Measurements from ENCODE around the gene CEP85L. TPM values are rescaled to one million over a fixed set of nuclear protein-coding genes. Genes with fewer than 3 reads are reported as not detected.
A peak's percentile ranks its signal among the peaks of the same experiment; 100 is the strongest.

Gene CEP85L
- total RNA-seq, 1 donor from 2014 or later = 19.3 TPM

DNA sequence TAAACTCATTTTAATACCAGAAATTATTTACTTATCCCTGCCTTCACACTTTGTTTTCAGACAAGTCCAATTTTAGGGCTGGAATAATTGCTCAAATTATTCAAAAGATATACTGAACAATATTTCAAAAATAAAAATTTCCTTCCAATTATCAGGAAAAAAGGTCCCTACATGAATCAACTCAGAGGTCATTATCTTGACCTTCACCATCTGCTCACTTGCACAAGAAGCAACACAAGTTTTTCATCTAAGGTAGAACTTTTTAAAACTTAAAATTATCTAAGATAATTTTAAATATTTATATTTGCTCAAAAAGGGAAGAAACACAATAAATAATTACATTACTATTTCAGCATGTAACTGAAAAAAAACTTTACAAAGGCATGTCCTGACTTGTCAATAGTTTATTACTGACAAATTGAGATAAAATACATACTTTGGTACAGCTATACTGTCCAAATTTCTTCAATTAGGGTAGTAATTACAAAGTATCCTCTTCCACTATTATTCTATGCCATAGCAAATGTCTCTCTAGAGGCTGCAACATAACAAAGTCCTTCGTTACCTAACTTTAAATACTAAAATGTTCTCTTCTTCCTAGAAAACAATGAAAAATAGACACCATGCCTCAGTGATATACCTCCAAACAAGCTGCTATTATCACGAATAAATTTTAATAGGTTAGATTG, 2.4 kb downstream of the CEP85L start:
- H3K27me3 Mint-ChIP-seq (ENCODE audit: low read depth, unreplicated experiment) = no peaks in the 10 kb centered on the region
- H3K9me3 ChIP-seq (ENCODE audit: insufficient read depth, low read depth, low read length) = no peaks in the 10 kb centered on the region
- peak overlapping the region; percentile 28 for H3K27ac ChIP-seq (ENCODE audit: low read depth, low read length)
- peak overlapping the region; percentile 95 for H3K9ac ChIP-seq (ENCODE audit: low read length)
- FAIRE-seq = no peak
- H3K4me1 Mint-ChIP-seq (ENCODE audit: low read depth, unreplicated experiment) = peaks cover 10% of the 10 kb centered on the region
- H2AFZ ChIP-seq (ENCODE audit: low read depth, low read length) = no peak overlapping the region
- no peaks in the 10 kb centered on the region for H3K36me3 ChIP-seq (ENCODE audit: insufficient read depth, low read length)
- TF ChIP-seq EZH2 (IDR thresholded peaks at IDR 0.05; ENCODE audit: insufficient read depth, low read length) = no peak
- TF ChIP-seq, protein P1, sequence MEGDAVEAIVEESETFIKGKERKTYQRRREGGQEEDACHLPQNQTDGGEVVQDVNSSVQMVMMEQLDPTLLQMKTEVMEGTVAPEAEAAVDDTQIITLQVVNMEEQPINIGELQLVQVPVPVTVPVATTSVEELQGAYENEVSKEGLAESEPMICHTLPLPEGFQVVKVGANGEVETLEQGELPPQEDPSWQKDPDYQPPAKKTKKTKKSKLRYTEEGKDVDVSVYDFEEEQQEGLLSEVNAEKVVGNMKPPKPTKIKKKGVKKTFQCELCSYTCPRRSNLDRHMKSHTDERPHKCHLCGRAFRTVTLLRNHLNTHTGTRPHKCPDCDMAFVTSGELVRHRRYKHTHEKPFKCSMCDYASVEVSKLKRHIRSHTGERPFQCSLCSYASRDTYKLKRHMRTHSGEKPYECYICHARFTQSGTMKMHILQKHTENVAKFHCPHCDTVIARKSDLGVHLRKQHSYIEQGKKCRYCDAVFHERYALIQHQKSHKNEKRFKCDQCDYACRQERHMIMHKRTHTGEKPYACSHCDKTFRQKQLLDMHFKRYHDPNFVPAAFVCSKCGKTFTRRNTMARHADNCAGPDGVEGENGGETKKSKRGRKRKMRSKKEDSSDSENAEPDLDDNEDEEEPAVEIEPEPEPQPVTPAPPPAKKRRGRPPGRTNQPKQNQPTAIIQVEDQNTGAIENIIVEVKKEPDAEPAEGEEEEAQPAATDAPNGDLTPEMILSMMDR (IDR thresholded peaks at IDR 0.05; ENCODE audit: insufficient read depth, low read depth, low read length) = no peak
- no peaks in the 10 kb centered on the region for H3K36me3 Mint-ChIP-seq (ENCODE audit: low read depth, unreplicated experiment)
- H3K4me3 Mint-ChIP-seq (ENCODE audit: unreplicated experiment) = peak overlapping the region; percentile 92
- peak overlapping the region; percentile 81 for H3K4me3 ChIP-seq (ENCODE audit: insufficient read depth, low read depth, low read length)
- DNase-seq (ENCODE audit: low read depth) = no peak
- H3K27ac Mint-ChIP-seq (ENCODE audit: unreplicated experiment) = no peak overlapping the region
- H3K27me3 ChIP-seq (ENCODE audit: insufficient read depth, low read length) = no peaks in the 10 kb centered on the region
- H3K4me1 ChIP-seq (ENCODE audit: insufficient read depth, low read length) = peaks cover 6% of the 10 kb centered on the region
- H3K79me2 ChIP-seq (ENCODE audit: insufficient read depth, low read length) = peaks cover 72% of the 10 kb centered on the region
- no peaks in the 10 kb centered on the region for H3K9me3 Mint-ChIP-seq (ENCODE audit: unreplicated experiment)
- peaks cover 33% of the 10 kb centered on the region for H4K20me1 ChIP-seq (ENCODE audit: insufficient read depth, low read length)
- peak overlapping the region; percentile 93 for H3K4me2 ChIP-seq (ENCODE audit: low read length)

DNA sequence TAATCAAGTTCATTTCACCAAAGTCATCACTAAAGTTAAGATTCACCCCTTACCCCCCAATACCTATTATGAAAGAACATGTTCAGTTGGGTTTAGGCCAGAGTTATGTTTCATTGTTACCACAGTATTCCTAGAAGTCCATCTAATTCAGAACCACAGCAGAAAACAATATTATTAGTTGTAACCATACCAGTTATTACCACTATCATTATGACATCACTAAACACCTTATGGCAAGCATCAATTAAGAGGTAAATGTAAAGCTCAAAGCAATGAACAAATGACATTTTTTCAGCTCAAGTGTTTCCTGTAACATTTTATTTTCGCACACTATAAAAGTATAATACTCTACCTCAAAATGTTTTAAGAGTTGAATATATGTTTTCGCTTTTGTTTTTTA, 4.4 kb downstream of the CEP85L start:
- TF ChIP-seq EZH2 (IDR thresholded peaks at IDR 0.05; ENCODE audit: insufficient read depth, low read length) = no peak
- TF ChIP-seq, protein P1 (IDR thresholded peaks at IDR 0.05; ENCODE audit: insufficient read depth, low read depth, low read length) = no peak
- H3K27ac ChIP-seq (ENCODE audit: low read depth, low read length) = no peak overlapping the region
- Mint-ChIP-seq H3K9me3 (ENCODE audit: unreplicated experiment) (no peaks in the 10 kb centered on the region), H3K27ac (ENCODE audit: unreplicated experiment) (no peak overlapping the region), H3K4me1 (ENCODE audit: low read depth, unreplicated experiment) (peaks cover 13% of the 10 kb centered on the region), H3K36me3 (ENCODE audit: low read depth, unreplicated experiment) (no peaks in the 10 kb centered on the region), H3K27me3 (ENCODE audit: low read depth, unreplicated experiment) (no peaks in the 10 kb centered on the region), H3K4me3 (ENCODE audit: unreplicated experiment) (peak overlapping the region; percentile 3)
- H3K27me3 ChIP-seq (ENCODE audit: insufficient read depth, low read length) = no peaks in the 10 kb centered on the region
- H3K36me3 ChIP-seq (ENCODE audit: insufficient read depth, low read length) = no peaks in the 10 kb centered on the region
- no peak overlapping the region for H3K9ac ChIP-seq (ENCODE audit: low read length)
- H4K20me1 ChIP-seq (ENCODE audit: insufficient read depth, low read length) = peaks cover 46% of the 10 kb centered on the region
- peaks cover 92% of the 10 kb centered on the region for H3K79me2 ChIP-seq (ENCODE audit: insufficient read depth, low read length)
- DNase-seq (ENCODE audit: low read depth) (no peak), FAIRE-seq (no peak)
- H3K4me2 ChIP-seq (ENCODE audit: low read length) = no peak overlapping the region
- H2AFZ ChIP-seq (ENCODE audit: low read depth, low read length) = no peak overlapping the region
- H3K4me3 ChIP-seq (ENCODE audit: insufficient read depth, low read depth, low read length) = no peak overlapping the region
- no peaks in the 10 kb centered on the region for H3K9me3 ChIP-seq (ENCODE audit: insufficient read depth, low read depth, low read length)
- peaks cover 6% of the 10 kb centered on the region for H3K4me1 ChIP-seq (ENCODE audit: insufficient read depth, low read length)

DNA sequence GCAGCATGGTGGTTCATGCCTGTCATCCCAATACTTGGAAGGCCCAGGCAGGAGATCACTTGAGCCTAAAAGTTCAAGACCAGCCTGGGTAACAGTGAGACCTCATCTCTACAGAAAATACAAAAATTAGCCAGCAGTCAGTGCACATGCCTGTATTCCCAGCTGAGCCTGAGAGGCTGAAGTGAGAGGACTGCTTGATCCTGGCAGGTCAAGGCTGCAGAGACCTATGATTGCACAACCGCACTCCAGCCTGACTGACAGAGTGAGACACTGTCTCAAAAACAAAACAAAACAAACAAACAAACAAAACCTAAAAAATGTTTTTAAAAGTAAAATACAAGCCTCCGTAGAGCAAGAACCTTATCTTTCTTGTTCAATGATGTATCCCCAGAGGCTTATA, 6.0 kb downstream of the CEP85L start:
- Histone ChIP-seq H3K4me1 (ENCODE audit: insufficient read depth, low read length) (peaks cover 6% of the 10 kb centered on the region), H4K20me1 (ENCODE audit: insufficient read depth, low read length) (peaks cover 60% of the 10 kb centered on the region), H3K27ac (ENCODE audit: low read depth, low read length) (no peak overlapping the region), H3K27me3 (ENCODE audit: insufficient read depth, low read length) (no peaks in the 10 kb centered on the region), H3K4me3 (ENCODE audit: insufficient read depth, low read depth, low read length) (no peak overlapping the region), H3K79me2 (ENCODE audit: insufficient read depth, low read length) (peaks cover 100% of the 10 kb centered on the region), H3K36me3 (ENCODE audit: insufficient read depth, low read length) (no peaks in the 10 kb centered on the region), H3K9ac (ENCODE audit: low read length) (no peak overlapping the region), H3K9me3 (ENCODE audit: insufficient read depth, low read depth, low read length) (no peaks in the 10 kb centered on the region), H2AFZ (ENCODE audit: low read depth, low read length) (no peak overlapping the region), H3K4me2 (ENCODE audit: low read length) (no peak overlapping the region)
- peaks cover 11% of the 10 kb centered on the region for H3K4me1 Mint-ChIP-seq (ENCODE audit: low read depth, unreplicated experiment)
- no peak overlapping the region for H3K4me3 Mint-ChIP-seq (ENCODE audit: unreplicated experiment)
- no peak overlapping the region for H3K27ac Mint-ChIP-seq (ENCODE audit: unreplicated experiment)
- no peaks in the 10 kb centered on the region for H3K27me3 Mint-ChIP-seq (ENCODE audit: low read depth, unreplicated experiment)
- FAIRE-seq (no peak), DNase-seq (ENCODE audit: low read depth) (no peak)
- no peaks in the 10 kb centered on the region for H3K9me3 Mint-ChIP-seq (ENCODE audit: unreplicated experiment)
- no peak for TF ChIP-seq EZH2 (IDR thresholded peaks at IDR 0.05; ENCODE audit: insufficient read depth, low read length)
- TF ChIP-seq, protein P1 (IDR thresholded peaks at IDR 0.05; ENCODE audit: insufficient read depth, low read depth, low read length) = no peak
- no peaks in the 10 kb centered on the region for H3K36me3 Mint-ChIP-seq (ENCODE audit: low read depth, unreplicated experiment)
